Brain microvascular endothelial cell (primary cell): ENCODE measurements around the gene SKOR1.

Experiments used
- DNase-seq: peaks from one replicate; pipeline ENCODE4 v3.0.0-alpha.2; 2020
- H3K27ac ChIP-seq: fragments of 250-450 bp; sonication (Bioruptor Pico); 2 replicates; pipeline ENCODE4 v1.5.1; 2020; ENCODE audit warnings: mild to moderate bottlenecking, moderate library complexity
- H3K27me3 ChIP-seq: fragments of 250-450 bp; sonication (Bioruptor Pico); replicated peaks from 2 replicates; pipeline ENCODE4 v1.5.1; 2020; ENCODE audit warnings: mild to moderate bottlenecking
- H3K36me3 ChIP-seq: fragments of 250-450 bp; sonication (Bioruptor Pico); replicated peaks from 2 replicates; pipeline ENCODE4 v1.5.1; 2020; ENCODE audit warnings: mild to moderate bottlenecking
- H3K4me3 ChIP-seq: 2 replicates; pipeline ENCODE4 v1.5.1; 2011; ENCODE audit warnings: low read depth, mild to moderate bottlenecking, control low read depth, low read length, moderate library complexity
- in situ Hi-C: cut with HindIII; loops from 2 replicates; pipeline ENCODE4 v1.10.0; 2017; ENCODE audit warnings: low sequenced_read_pairs, low pct_ligation_motif_present
- TF ChIP-seq, protein P1 (sequence below): IDR thresholded peaks from 2 replicates; pipeline ENCODE4 v1.5.1; 2011; ENCODE audit warnings: low read depth, mild to moderate bottlenecking, moderate library complexity, low read length, control low read depth, inconsistent platforms; ENCODE audit errors: missing control alignments

SKOR1 gene

DNA sequence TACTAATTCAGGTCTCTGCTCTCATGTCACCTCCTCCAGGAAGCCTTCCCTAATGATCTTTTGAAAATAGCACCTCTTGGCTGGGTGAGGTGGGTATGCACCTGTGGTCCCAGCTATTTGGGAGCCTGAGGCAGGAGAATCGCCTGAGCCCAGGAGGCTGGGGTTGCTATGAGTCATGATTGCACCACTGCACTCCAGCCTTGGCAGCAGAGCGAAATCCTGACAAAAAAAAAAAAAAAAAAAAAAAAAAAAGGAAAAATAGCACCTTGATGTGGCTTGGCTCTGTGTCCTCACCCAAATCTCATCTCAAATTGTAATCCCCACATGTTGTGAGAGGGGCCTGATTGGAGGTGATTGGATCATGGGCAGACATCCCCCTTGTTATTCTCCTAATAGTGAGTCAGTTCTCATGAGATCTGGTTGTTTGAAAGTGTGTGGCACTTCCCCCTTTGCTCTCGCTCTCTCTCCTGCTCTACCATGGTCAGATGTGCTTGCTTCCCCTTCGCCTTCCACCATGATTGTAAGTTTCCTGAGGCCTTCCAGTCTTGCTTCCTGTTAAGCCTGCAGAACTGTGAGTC is 25.8 kb downstream of the SKOR1 start:
- H3K4me3 ChIP-seq, result no peak overlapping the region

DNA sequence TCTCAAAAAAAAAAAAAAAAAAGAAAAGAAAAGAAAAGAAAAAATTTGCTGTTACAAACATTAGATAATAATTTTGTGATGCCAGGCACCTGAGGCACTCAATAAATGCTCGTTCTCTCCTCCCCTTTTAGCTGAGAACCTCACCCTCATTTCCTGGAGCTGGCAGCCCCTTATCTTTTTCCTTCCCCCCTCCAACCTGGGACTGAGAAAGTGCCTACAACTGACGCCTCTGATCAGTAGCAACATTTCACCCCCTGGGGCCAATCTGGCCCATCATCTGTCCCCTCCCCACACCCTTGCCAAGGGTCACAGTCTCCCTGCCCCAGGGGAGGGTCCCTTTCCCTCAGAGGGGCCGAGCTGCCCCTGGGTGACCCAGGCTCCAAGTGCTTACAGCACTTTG is 27.1 kb downstream of the SKOR1 start:
- H3K27ac ChIP-seq, result no peak overlapping the region
- no peaks in the 10 kb centered on the region for H3K36me3 ChIP-seq
- DNase-seq, result no peak
- in situ Hi-C loops, result no loop called here
- H3K27me3 ChIP-seq, result no peaks in the 10 kb centered on the region
- TF ChIP-seq, protein P1, sequence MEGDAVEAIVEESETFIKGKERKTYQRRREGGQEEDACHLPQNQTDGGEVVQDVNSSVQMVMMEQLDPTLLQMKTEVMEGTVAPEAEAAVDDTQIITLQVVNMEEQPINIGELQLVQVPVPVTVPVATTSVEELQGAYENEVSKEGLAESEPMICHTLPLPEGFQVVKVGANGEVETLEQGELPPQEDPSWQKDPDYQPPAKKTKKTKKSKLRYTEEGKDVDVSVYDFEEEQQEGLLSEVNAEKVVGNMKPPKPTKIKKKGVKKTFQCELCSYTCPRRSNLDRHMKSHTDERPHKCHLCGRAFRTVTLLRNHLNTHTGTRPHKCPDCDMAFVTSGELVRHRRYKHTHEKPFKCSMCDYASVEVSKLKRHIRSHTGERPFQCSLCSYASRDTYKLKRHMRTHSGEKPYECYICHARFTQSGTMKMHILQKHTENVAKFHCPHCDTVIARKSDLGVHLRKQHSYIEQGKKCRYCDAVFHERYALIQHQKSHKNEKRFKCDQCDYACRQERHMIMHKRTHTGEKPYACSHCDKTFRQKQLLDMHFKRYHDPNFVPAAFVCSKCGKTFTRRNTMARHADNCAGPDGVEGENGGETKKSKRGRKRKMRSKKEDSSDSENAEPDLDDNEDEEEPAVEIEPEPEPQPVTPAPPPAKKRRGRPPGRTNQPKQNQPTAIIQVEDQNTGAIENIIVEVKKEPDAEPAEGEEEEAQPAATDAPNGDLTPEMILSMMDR, result no peak
- no peak overlapping the region for H3K4me3 ChIP-seq

More for the DNA sequence above, 25.8 kb downstream of the SKOR1 start:
- TF ChIP-seq, protein P1, result no peak
- Histone ChIP-seq H3K27me3 (no peaks in the 10 kb centered on the region), H3K27ac (no peak overlapping the region), H3K36me3 (no peaks in the 10 kb centered on the region)
- in situ Hi-C loops, result no loop called here
- no peak for DNase-seq

DNA sequence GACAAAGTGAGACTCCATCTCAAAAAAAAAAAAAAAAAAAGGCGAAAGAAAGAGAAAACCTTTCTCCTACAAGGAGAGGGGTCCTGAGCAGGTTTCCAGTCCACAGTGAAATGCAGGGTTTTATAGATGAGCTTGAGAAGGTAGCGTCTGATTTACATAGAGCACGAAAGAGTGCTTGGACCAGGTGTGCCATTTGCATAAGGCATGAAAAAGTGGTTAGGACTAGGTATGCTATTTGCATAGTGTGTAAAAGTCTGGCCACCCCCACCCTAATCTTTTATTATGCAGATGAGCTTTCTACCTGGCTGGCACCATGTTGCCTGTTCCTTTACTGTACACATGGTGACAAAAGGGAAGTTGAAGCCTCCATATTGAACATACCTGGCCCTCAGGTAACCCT is 28.1 kb downstream of the SKOR1 start:
- Histone ChIP-seq H3K27me3 (no peaks in the 10 kb centered on the region), H3K4me3 (no peak overlapping the region), H3K36me3 (no peaks in the 10 kb centered on the region), H3K27ac (no peak overlapping the region)
- in situ Hi-C loops, result no loop called here
- no peak for DNase-seq
- TF ChIP-seq, protein P1, result no peak

DNA sequence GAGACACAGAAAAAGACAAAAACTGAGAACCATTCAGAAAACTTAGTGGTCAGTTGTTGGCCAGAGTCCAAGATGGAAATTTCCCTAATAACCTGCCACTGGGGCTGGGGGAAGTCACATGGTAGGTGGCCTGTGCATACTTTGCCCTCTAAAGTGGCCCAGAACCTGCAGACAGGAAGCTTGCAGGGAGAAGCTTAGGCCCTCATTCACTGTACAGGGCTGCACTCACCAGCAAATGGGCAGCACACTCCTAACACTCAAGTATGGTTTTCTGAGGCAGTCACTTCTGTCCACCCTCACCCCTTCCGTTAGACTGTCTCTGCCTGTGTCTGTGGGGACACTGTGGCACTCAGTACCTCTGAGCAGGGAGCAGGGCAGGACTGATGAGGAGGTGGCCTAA is 29.0 kb downstream of the SKOR1 start:
- Histone ChIP-seq H3K4me3 (no peak overlapping the region), H3K27me3 (no peaks in the 10 kb centered on the region), H3K27ac (no peak overlapping the region), H3K36me3 (no peaks in the 10 kb centered on the region)
- in situ Hi-C loops, result no loop called here
- DNase-seq, result no peak
- TF ChIP-seq, protein P1, result no peak

DNA sequence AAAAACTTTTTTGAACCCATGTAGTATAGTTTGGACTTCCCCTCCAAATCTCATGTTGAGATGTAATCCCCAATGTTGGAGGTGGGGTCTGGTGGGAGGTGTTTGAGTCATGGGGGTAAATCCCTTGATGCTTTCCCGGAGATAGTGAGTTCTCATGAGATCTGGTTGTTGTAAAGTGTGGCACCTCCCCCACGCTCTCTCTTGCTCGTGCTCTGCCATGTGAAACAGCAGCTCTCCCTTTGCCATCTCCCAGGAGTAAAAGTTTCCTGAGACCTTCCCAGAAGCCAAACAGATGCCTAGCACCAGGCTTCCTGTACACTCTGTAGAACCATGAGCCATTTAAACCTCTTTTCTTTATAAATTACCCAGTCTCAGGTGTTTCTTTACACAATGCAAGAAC is 30.5 kb downstream of the SKOR1 start:
- TF ChIP-seq, protein P1, result no peak
- no peak overlapping the region for H3K4me3 ChIP-seq
- no peaks in the 10 kb centered on the region for H3K27me3 ChIP-seq
- no peak for DNase-seq
- no peaks in the 10 kb centered on the region for H3K36me3 ChIP-seq
- in situ Hi-C loops, result no loop called here
- no peak overlapping the region for H3K27ac ChIP-seq

DNA sequence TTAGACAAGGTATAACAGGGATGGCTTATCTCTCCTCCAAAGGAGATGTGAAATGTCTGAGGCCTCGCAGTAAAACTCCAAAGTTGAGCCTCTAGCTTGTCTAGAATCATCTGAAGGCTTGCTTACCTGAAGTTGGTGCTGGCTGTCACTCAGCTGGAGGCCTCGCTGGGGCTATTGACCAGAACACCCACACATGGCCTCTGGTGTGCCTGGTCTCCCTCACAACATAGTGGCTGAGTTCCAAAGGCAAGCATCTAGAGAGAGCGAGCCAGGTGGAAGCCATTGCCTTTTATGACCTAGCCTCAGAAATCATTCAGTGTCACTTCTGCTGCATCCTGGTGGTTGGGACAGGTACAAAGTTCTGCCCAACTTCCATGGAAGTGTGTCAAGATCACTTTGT is 31.9 kb downstream of the SKOR1 start:
- no peak overlapping the region for H3K27ac ChIP-seq
- no peak overlapping the region for H3K4me3 ChIP-seq
- DNase-seq, result no peak
- TF ChIP-seq, protein P1, result no peak
- H3K36me3 ChIP-seq, result no peaks in the 10 kb centered on the region
- H3K27me3 ChIP-seq, result no peaks in the 10 kb centered on the region
- in situ Hi-C loops, result no loop called here
